Measurements from ENCODE around the gene RBM15B. TPM values are rescaled to one million over a fixed set of nuclear protein-coding genes. Genes with fewer than 3 reads are reported as not detected.

The RBM15B gene
- total RNA-seq, 4 donors from 2014 or later = 33.6 to 50.9 (median 41.7) TPM

GRCh38 chr3:51436998-51437639, 46.0 kb downstream of the RBM15B start:
- no peak for TF ChIP-seq CTCF (IDR thresholded peaks at IDR 0.05)
- no peak for TF ChIP-seq POLR2AphosphoS5 (IDR thresholded peaks at IDR 0.05)
- no peak for TF ChIP-seq POLR2A (IDR thresholded peaks at IDR 0.05)
- TF ChIP-seq EP300 (IDR thresholded peaks at IDR 0.05) = no peak
- no peaks in the 10 kb centered on the region for H3K27me3 ChIP-seq
- no peaks in the 10 kb centered on the region for H3K4me1 ChIP-seq
- WGBS = 92% methylated on average over 8 of the region's 8 CpGs
- peaks cover 61% of the 10 kb centered on the region for H3K36me3 ChIP-seq
- no peak overlapping the region for H3K4me3 ChIP-seq
- DNase-seq (ENCODE audit: low spot score in 2 of 2) = no peak
- H3K9me3 ChIP-seq = no peaks in the 10 kb centered on the region
- H3K27ac ChIP-seq = no peak overlapping the region

- Histone ChIP-seq H3K36me3 (peaks cover 51% of the 10 kb centered on the region), H3K4me3 (no peak overlapping the region)
These were observed 50.4 kb downstream of the RBM15B start for GRCh38 chr3:51441282-51442030.

DNA sequence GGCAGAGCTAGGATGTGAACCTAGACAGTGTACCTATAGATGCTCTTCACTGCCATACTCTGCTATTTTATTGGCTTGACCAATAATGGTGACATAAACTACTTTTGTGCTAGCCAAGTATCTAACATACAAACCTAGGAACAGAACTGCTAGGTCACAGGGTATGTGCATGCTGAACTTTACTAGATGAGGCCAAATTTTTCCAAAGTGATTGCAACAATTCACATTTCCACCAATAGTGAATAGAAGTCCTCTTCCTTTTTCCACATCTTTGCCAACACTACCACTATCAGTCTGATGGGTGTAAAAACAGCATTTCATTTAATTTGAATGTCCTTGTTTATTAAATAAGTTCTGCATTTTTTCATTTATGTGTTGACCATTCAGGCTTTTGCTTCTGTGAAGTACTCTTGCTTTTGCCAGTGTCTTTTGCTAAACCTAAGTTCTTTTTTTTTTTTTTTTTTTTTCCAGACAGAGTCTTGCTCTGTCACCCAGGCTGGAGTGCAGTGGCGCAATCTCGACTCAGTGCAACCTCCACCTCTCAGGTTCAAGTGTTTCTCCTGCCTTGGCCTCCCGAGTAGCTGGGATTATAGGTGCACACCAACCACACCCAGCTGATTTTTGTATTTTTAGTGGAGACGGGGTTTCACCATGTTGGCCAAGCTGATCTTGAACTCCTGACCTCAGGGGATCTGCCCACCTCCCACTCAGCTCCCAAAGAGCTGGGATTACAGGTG, 54.6 kb downstream of the RBM15B start:
- TF ChIP-seq POLR2A (IDR thresholded peaks at IDR 0.05) = no peak
- TF ChIP-seq POLR2AphosphoS5 (IDR thresholded peaks at IDR 0.05) = no peak
- no peak for TF ChIP-seq EP300 (IDR thresholded peaks at IDR 0.05)
- TF ChIP-seq CTCF (IDR thresholded peaks at IDR 0.05) = no peak
- WGBS = 94% methylated on average over 4 of the region's 4 CpGs
- H3K9me3 ChIP-seq = no peaks in the 10 kb centered on the region
- no peaks in the 10 kb centered on the region for H3K27me3 ChIP-seq
- H3K27ac ChIP-seq = no peak overlapping the region
- no peak for DNase-seq (ENCODE audit: low spot score in 2 of 2)
- H3K4me1 ChIP-seq = no peaks in the 10 kb centered on the region
- peaks cover 26% of the 10 kb centered on the region for H3K36me3 ChIP-seq
- H3K4me3 ChIP-seq = no peak overlapping the region

More at GRCh38 chr3:51441282-51442030, 50.4 kb downstream of the RBM15B start:
- Histone ChIP-seq H3K27me3 (no peaks in the 10 kb centered on the region), H3K27ac (no peak overlapping the region), H3K4me1 (no peaks in the 10 kb centered on the region), H3K9me3 (no peaks in the 10 kb centered on the region)
- WGBS = 93% methylated on average over 8 of the region's 8 CpGs
- TF ChIP-seq POLR2A (IDR thresholded peaks at IDR 0.05) (no peak), POLR2AphosphoS5 (IDR thresholded peaks at IDR 0.05) (no peak), CTCF (IDR thresholded peaks at IDR 0.05) (no peak), EP300 (IDR thresholded peaks at IDR 0.05) (no peak)
- no peak for DNase-seq (ENCODE audit: low spot score in 2 of 2)

Other genes with a start within 250 kb of the RBM15B start
- 10 to 100 TPM; 21.7 to 64.0 (median 52.8) TPM for gene MANF, start 6.0 kb upstream of the RBM15B start, total RNA-seq
- gene DCAF1, start 108.7 kb downstream of the RBM15B start, total RNA-seq = 10 to 100 TPM; 18.9 to 29.9 (median 23.7) TPM
- gene RAD54L2, start 147.4 kb downstream of the RBM15B start, total RNA-seq = 10 to 100 TPM; 15.0 to 36.5 (median 20.4) TPM